GM18870 (cell line): ENCODE data around the gene PARVB.

Experiments used
- ATAC-seq: cut with Tn5 transposase; IDR thresholded peaks from one replicate; pipeline ENCODE4 v1.9.1; 2021; ENCODE audit warnings: moderate library complexity; ENCODE audit not compliant: unreplicated experiment

Gene PARVB

DNA sequence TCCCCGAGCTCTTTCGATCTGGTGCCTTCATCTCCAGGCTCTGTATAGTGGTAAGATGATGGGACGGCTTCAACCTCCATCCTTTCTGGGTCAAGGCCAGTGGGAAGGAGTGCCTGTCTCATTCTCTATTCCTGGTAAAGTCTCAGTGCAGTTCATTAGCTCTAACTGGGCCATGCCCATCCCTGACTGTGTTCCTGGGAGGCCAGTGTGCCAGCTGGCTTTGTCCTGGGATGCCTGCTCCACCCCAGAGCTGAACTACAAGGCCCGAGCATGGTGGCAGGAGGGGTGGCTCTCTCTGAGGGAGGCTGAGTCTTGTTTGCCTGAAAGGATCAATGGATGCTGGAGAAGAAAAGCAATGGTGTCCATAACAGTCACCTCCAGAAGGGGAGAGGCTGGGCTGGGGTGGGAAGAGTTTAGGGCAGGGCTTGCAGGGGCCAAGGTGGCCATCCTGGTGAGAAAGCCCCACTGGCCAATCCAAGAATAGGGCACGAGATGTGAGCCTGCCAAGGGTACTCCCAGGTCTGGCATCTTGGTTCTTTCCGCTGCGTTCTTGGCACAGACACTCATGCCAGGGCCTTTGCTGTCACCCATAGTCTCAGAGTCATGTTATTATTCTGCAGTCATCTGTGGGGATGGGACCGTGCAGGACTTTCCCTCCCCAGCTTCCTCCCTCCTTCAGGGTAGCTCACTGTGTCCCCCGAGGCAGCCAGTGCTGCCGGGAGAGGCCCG lies 60.1 kb downstream of the PARVB start:
- no peak for ATAC-seq

DNA sequence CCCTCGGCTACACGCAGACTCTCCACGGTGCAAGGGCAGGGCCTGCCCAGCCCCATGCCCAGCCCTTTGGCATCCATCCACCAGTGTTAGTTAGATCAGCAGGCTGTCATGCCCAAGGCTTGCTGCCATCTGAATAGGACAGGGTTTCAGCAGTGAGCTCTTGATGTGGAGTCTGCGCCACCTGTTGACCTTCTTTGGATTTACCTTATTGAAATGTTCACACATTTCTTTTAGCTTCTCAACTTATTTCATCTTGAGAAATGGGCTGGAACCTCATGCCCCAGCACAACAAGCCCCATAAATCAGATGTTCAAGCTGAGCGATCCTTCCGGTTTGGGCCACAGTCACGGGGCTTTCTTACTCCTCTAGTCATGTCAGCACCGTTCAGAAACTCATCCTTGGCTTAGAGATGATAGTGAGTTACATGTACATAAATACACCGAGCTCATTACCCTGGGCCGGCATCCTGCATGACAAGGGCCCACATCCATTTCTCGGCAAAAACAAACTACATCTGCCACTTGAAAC lies 61.7 kb downstream of the PARVB start:
- no peak for ATAC-seq

DNA sequence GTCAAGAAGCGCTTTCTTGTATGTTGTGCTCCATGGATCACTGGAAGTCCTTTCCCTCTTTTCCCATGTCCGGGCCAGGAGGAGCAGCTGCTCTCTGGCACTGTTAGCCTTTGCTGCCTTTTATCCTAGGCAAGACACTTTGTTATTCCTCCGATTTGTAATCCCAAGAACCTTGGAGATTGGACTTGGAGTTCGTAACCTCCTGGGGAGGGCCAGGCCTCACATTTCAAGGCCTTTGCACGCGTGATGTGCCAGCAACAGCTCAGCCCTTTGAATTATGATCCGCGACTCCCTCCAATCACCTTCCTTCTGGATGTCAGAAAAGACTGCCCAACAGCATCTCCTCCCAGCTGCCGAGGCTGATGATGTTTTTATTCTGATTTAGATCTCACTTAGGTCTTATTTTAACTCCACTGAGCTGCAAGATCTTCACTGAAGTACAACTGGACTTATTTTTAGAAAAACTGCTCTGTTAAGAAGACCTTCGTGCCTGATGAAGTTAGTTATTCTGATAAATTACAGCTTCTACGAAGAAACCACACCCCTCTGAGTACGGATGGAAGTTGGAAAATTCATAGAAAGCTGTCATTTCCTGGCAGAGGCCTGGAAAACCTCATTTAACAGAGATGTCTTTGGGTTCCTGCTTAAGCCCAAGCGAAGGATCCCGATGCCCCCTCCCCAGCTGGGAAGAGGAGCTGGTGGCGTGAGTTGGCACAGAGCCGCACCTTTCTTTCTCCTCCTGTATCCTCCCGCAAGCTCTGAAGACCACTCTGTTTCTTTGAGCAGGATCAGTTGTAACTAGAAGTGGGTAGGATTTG lies 62.4 kb downstream of the PARVB start:
- no peak for ATAC-seq

DNA sequence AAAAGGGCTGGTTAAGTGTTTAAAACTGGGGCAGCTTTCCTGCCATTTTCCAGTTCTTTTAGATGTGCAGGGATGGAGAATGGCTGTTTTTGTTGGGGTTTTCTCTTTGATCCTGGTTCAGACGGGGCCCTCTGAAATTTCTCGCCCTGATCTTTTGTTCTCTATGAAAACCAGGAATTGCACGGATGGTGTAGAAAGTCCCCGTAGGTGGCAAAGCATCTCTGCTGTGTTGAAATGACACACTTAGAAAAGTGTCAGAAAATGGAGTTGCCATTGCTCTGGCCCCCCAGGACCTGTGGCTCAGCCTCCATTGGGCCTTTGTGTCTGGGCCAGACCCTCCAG lies 63.0 kb downstream of the PARVB start:
- ATAC-seq: no peak

DNA sequence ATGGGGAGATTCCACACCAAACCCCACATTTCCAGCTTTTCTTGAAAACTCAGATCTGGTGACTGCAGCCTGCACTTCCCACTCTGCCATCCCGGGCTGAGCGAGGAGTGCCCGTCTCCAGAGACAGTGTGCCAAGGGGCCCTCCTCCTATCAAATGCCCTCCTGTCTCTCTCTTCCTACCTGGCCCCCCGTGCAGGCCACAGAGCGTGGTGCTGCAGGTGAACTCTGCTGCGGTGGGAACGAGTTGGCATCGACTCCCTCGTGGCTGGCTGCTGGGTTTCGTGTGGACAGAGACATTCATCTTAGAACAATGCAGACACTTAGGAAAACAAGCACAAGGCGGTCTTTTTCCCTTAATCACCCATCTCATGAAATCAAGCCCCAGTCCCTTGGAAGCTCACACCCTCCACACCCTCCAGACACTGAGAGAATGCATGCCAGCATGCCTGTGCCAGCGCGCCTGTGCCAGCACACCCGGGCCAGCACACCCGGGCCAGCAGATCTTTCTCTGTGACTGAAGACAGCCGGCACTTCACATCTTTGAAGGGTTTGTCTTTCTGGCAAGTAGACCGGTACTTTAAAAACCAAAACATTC lies 65.0 kb downstream of the PARVB start:
- ATAC-seq: no peak

- ATAC-seq: no peak
These were observed 65.8 kb downstream of the PARVB start for GRCh38 chr22:44089717-44090570.

DNA sequence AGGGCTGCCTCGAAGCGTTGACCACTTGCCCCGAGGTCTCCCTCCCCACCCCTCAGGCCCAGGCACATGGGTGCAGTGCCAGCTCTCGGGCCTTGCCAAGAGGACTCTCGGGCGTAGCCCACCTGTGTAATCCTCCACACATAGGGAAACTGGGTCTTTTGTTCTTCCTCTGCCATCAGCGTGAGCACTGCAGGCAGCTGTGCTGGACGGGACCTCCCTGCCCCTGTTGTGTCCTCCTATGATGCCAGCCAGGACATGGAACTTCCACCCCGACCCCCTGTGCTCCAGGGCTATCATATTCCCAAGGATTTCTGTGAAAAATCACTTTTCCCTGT lies 66.4 kb downstream of the PARVB start:
- no peak for ATAC-seq

DNA sequence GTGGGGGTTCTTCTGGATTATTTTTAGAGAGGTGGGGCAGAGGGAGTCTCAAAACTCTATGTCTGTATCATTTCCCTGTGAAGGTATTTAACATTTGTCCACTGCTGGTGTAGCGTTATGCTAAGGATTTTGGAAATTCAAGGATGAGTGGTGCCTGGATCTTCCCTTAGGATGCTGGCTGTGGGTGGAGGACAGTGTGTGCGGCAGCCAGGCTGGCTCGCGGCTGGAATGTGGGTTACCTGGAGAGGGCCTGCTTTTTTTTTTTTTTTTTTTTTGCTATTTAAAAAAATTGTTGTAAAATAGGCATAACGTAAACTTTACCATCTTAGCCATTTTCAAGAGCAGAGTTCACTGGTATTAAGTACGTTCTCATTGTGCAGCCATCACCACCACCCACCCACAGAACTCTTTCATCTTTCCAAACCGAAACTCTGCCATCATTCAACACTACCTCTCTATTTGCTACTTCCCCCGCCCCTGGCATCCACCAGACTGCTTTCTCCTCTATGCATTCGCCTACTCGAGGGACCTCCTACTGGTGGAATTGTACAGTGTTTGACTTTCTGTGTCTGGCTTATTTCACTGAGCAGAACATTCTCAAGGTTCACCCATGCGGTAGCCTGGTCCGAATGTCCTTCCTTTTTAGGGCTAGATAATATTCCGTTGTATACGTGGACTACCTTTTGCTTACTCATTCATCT lies 67.1 kb downstream of the PARVB start:
- ATAC-seq: no peak

DNA sequence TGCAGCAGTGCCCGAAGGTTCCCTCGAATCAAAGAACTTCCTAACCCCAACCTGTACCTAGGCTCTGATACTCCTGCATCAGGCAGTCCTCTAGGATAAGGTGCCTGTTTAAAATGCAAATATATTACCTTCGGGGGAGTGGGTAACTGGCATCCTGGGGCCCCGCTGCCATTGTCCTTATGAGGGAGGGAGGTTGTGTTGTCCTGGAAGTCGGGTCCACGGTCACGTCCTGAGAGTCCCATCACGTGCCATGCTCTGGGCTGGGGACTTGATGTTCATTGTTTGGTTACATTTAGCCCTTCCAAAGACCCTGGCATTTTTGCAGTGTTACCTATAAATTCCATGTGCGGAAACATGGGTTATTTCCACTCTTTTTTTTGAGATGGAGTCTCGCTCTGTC lies 67.6 kb downstream of the PARVB start:
- ATAC-seq: no peak

DNA sequence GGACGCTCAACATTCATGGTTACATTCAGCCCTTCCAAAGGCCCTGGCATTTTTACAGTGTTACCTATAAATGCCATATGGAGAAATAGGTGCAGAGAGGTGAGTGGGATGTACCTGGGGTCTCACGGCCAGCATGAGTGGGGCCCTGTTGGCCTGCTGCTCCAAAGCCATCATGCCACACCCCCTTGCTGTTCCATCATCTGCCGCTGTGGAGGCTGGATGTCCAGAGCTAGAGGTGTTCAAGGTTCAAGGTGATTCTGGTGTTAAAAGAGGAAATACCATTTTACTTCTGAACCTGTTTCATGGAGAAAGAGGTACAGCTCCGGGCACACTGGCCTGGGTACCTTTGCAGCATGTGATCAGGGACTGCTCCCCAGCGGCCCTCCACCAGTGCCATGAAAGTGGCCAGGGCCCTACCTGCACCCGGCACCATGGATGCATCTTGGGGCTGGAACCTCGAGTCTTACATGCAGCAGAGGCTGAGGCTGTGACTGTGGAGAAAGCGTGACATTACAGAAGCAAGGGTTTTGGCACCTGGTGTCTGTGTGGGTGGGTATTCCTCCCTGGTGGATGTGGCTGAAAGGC lies 68.6 kb downstream of the PARVB start:
- no peak for ATAC-seq

DNA sequence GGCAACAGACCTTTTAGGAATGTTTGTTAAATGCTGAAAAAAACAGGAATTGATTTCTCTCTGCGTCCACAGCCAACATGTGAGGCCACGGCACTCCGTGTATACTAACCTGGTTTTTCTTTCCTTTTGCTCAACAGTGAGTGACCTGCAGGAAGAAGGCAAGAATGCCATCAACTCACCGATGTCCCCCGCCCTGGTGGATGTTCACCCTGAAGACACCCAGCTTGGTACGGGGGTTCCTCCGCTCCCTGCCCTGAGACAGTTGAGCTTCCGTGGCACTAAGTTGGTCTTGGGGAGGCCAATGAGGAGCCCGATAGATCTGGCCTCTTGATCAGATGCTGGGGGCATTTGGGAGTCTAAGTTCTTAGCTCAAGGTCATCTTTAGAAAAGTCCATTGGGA lies 69.7 kb downstream of the PARVB start:
- ATAC-seq: no peak

- ATAC-seq: no peak
These were observed 70.7 kb downstream of the PARVB start for GRCh38 chr22:44094751-44095302.

- no peak for ATAC-seq
These were observed 72.6 kb downstream of the PARVB start for GRCh38 chr22:44096736-44097135.

DNA sequence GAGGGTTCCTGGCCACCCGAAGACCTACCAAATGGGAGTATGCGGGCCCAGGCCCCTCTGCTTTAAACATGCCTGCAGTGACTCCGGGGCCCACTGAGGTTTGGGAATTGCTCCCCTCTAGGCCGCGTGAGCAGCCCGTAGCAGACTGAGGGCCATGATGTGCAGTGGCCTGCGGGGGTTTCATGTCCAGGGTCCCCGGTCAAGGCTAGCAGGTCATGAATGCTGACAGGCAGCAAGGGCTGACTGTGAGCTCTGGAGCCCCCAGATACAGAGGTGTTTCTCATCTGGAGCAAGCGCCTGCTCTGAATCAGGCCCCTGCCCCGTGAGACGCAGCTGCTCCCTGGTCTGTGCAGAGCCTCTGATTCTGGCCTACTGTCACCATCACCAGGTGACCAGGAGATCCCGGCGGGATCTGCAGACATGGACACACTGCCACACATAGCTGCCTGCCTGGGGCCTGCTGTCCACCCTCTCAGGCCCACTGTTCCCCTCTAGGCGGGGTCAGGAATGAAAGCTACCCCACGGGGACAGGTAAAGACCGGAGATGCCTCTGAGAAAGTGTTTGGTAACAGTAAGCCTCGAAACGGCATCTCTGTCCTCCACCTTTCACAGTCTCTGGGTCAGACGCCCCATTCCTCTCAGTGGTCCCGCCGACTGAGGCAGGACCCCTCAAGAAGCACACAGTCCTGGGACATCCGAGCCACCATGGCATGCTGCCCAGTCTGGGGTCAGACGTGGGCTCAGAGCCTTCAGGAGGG lies 73.3 kb downstream of the PARVB start:
- no peak for ATAC-seq

- no peak for ATAC-seq
These were observed 74.1 kb downstream of the PARVB start for GRCh38 chr22:44098021-44098739.

DNA sequence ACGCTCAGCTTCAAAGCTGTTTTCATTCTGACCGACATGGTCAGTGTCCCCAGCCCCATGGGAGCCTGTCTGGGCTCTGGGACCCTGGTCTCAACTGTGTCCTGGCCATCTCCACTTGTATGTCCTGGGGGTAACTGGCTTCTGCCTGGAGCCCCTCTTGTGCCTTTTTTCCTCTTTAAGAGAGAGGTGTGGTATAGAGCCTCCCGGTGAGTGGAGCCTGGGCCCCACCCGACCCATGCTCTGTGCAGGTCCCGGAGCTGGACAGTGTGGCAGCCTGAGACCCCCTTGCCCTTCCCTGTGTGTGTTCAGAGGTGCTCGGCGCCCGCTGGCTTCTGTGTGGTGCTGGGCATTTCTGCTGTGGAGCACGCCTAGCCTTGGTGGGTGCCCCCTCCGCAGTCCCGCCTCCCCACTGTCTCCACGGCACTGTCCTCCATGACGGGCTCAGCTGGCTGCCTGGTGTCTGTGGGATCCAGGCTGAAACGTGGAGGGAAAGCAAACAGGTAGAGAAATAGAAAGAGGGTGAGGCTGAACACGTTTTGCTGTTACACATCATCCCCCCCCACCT lies 74.9 kb downstream of the PARVB start:
- ATAC-seq: no peak

DNA sequence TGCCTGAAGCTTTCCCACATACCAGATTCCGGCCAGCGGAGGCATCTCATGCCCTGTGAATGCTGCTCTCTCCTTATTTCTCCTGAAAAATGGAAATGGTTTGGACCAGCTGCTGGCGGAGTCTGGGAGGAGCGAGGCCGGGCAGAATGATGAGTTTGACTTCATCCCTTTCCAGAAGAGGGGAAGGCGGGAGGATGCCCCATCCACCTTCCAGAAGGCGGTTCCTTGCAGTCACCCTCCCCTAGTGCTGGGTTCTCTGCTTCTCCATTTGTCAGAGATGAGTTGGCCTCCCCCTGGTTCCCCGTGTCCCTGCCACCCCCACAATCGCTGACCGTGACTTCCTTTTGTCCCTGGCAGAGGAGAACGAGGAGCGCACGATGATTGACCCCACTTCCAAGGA lies 75.6 kb downstream of the PARVB start:
- ATAC-seq: no peak

GRCh38 chr22:44100411-44100810 lies 76.3 kb downstream of the PARVB start:
- no peak for ATAC-seq
